Measurements from ENCODE around the gene ROR1. TPM values are rescaled to one million over a fixed set of nuclear protein-coding genes. Genes with fewer than 3 reads are reported as not detected.

ROR1 gene
- total and polyA plus RNA-seq, 2 donors (not counting 3 experiments of a cell fraction or from before 2014, with no cell fraction given): 2.6 to 3.5 TPM

DNA sequence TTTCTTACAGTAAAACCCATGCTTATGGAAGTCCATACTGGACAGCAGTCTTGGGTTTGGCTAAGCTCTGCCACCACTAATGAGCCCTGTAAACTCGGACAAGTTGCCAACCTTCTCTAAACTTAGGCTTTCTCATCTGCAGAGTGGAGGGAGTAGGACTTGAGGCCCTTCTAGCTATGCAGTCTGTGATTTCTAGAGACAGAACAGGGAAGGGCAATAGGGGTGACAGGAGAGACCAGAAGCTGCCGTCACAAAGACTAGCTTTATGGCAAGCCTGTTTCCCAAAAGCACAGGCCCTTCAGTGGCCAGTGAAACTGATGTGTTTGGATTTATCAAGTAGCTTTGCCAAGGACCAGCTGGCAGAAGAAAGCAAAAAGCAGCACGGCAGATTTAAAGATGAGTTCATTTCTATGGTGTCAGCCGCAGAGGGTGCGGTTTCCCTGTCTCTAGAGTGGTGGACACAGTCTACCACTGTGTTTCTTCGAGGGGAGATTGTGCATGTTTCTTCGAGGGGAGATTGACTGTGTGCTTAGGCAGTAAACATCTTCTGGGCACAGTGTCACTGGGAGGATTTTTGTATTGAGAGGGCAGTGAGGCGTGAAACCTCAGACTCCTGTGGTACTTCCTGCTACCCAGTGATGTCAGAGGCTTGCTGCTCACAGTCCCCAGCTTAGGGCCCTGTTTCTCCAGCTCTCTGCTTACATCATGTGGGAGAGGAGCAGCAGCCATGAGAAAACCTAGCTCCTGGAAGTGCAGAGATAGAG lies 119.0 kb downstream of the ROR1 start:
- H3K27me3 ChIP-seq (ENCODE audit: control insufficient read depth in 2 of 2, insufficient read depth in 2 of 2, low read length in 2 of 2): no peaks in the 10 kb centered on the region
- BruUV-seq (replicated peaks): no TSS peak
- dilution Hi-C loops (cut with MboI; ENCODE audit: extremely low pct_ligation_motif_present, low sequenced_read_pairs): no loop called here
- H3K4me1 ChIP-seq (ENCODE audit: control insufficient read depth, extremely low read depth, insufficient read depth, low read length): no peaks in the 10 kb centered on the region
- DNase-seq (ENCODE audit: low read depth, low spot score) (no peak), FAIRE-seq (no peak)
- H3K9me1 ChIP-seq (replicated peaks; ENCODE audit: control insufficient read depth, extremely low read depth, insufficient read depth, low read length): no peaks in the 10 kb centered on the region
- H3K27ac ChIP-seq (ENCODE audit: insufficient read depth, low read depth, low read length): no peak overlapping the region
- no peaks in the 10 kb centered on the region for H3K79me2 ChIP-seq (ENCODE audit: control insufficient read depth, insufficient read depth, low read length)
- ChIA-PET POLR2A (no interaction called here), CTCF (interaction anchor here (0.8 to 1.1 kb wide), 2 partner anchors 13 to 218 kb away, joined by 3 to 4 read pairs; no protein-coding TSS in a partner anchor)
- no peaks in the 10 kb centered on the region for H3K36me3 ChIP-seq (ENCODE audit: control insufficient read depth in 2 of 2, extremely low read depth in 1 of 2, insufficient read depth in 2 of 2, low read length in 2 of 2)
- intact Hi-C loops (cut with micrococcal nuclease): no loop called here
- H3K9ac ChIP-seq (replicated peaks; ENCODE audit: extremely low read depth, insufficient read depth, low read length): no peak overlapping the region
- H3K4me3 ChIP-seq (replicated peaks in 1 of 3; ENCODE audit: insufficient read depth in 1 of 3, low read depth in 1 of 3, low read length in 3 of 3): no peak overlapping the region
- H4K20me1 ChIP-seq (replicated peaks; ENCODE audit: control insufficient read depth, extremely low read depth, insufficient read depth, low read length): no peaks in the 10 kb centered on the region
- H2AFZ ChIP-seq (ENCODE audit: low read depth, low read length): no peak overlapping the region
- TF ChIP-seq GATA2 (IDR thresholded peaks at IDR 0.05; ENCODE audit: insufficient read depth, insufficient read length, low read depth, low read length): no peak
- no peak for TF ChIP-seq POLR2A (IDR thresholded peaks at IDR 0.05; ENCODE audit: low read depth, low read length)
- TF ChIP-seq, protein P1, sequence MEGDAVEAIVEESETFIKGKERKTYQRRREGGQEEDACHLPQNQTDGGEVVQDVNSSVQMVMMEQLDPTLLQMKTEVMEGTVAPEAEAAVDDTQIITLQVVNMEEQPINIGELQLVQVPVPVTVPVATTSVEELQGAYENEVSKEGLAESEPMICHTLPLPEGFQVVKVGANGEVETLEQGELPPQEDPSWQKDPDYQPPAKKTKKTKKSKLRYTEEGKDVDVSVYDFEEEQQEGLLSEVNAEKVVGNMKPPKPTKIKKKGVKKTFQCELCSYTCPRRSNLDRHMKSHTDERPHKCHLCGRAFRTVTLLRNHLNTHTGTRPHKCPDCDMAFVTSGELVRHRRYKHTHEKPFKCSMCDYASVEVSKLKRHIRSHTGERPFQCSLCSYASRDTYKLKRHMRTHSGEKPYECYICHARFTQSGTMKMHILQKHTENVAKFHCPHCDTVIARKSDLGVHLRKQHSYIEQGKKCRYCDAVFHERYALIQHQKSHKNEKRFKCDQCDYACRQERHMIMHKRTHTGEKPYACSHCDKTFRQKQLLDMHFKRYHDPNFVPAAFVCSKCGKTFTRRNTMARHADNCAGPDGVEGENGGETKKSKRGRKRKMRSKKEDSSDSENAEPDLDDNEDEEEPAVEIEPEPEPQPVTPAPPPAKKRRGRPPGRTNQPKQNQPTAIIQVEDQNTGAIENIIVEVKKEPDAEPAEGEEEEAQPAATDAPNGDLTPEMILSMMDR (IDR thresholded peaks at IDR 0.05; ENCODE audit: extremely low read depth in 1 of 2, insufficient read depth in 1 of 2, low read depth in 1 of 2, low read length in 2 of 2): no peak
- TF ChIP-seq, protein P2, sequence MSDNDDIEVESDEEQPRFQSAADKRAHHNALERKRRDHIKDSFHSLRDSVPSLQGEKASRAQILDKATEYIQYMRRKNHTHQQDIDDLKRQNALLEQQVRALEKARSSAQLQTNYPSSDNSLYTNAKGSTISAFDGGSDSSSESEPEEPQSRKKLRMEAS (IDR thresholded peaks at IDR 0.05; ENCODE audit: insufficient read depth, insufficient read length): no peak
- TF ChIP-seq EZH2 (IDR thresholded peaks at IDR 0.05; ENCODE audit: borderline replicate concordance, low read depth, low read length, severe bottlenecking): no peak
- no peaks in the 10 kb centered on the region for H3K9me3 ChIP-seq (replicated peaks; ENCODE audit: control insufficient read depth, insufficient read depth, low read length)
- no peak overlapping the region for H3K4me2 ChIP-seq (ENCODE audit: insufficient read depth, low read length)

Measured in endothelial cell of umbilical vein (primary cell).